Choroid plexus epithelial cell (primary cell): Measurements from ENCODE around the gene CYB561D2.

ENCODE experiments used
- DNase-seq: peaks from one replicate; pipeline ENCODE4 v3.0.0-alpha.2; 2010; ENCODE audit warnings: low read depth
- H3K4me3 ChIP-seq: 2 replicates; pipeline ENCODE4 v1.5.1; 2011; ENCODE audit warnings: low read depth, mild to moderate bottlenecking, control low read depth, low read length, moderate library complexity
- TF ChIP-seq, protein P1 (sequence below): conservative IDR thresholded peaks from 2 replicates; pipeline ENCODE4 v1.5.1; 2011; ENCODE audit warnings: low read depth, mild to moderate bottlenecking, control low read depth, inconsistent platforms, low read length, moderate library complexity

CYB561D2 gene

DNA sequence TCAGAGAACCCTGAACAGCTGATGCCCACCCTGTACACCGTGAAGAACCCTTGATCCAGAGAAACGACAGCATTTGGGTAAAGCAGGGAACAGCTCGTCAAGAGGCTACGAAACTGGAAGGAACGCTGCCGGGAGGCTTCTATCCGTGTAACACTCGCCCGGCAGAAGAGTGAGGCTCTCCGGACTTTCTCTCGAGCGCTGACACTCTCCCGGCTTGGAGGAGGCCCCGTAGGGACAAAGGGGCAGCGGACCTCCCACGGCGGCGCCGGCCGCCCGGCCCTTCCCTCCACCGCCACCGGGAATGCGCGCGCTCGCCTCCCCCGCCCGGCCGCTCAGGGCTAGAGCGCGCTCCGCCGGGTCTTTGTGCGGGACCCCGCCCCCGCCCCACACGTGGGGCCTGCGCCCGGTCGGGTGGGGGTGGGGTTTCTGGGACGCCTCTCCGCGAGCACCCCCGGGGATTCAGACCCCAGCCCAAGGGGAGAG, 29.8 kb upstream of the CYB561D2 start:
- TF ChIP-seq, protein P1, sequence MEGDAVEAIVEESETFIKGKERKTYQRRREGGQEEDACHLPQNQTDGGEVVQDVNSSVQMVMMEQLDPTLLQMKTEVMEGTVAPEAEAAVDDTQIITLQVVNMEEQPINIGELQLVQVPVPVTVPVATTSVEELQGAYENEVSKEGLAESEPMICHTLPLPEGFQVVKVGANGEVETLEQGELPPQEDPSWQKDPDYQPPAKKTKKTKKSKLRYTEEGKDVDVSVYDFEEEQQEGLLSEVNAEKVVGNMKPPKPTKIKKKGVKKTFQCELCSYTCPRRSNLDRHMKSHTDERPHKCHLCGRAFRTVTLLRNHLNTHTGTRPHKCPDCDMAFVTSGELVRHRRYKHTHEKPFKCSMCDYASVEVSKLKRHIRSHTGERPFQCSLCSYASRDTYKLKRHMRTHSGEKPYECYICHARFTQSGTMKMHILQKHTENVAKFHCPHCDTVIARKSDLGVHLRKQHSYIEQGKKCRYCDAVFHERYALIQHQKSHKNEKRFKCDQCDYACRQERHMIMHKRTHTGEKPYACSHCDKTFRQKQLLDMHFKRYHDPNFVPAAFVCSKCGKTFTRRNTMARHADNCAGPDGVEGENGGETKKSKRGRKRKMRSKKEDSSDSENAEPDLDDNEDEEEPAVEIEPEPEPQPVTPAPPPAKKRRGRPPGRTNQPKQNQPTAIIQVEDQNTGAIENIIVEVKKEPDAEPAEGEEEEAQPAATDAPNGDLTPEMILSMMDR: no peak
- peak; percentile 62 for DNase-seq
- H3K4me3 ChIP-seq: peak overlapping the region; percentile 76

DNA sequence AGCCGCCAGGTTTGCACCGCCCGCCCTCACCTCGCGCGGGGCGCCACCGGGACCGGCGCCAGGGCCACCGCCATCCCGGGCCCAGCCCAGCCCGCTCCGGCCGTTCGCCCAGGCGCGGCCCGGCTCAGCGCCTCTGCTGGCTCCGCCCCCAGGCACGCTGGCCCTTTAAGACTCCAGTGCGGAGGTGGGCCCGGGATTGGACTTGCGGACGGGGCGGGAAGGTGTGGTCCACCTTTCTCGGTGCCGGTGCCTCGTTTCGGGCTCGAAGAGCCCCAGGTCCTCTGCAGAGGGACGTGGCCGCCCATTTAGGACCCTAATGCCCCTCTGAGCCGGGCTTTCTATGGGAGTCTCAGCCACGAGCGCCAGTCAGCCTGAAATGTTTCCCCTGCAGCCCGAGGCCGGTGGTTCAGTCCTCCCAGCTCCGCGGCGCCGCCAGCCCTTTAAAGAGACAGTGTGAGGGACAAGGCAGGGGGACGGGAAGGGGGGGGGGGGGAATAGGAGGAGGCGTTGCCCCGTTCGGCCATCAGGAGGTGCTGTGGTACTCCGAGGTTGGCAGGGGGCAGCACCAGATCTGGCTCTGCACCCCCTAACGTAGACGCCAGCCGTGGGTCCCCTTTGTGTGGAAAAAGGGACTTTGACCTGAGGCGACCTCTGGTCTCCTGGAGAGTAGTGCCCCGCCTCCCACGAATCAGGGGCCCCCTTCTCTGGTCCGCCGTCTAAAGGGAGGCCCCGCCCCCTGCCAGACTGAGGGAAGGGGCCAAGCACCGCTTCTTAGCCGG, 29.1 kb upstream of the CYB561D2 start:
- DNase-seq: peak; percentile 92
- TF ChIP-seq, protein P1: peak; percentile 55
- H3K4me3 ChIP-seq: peak overlapping the region; percentile 76

DNA sequence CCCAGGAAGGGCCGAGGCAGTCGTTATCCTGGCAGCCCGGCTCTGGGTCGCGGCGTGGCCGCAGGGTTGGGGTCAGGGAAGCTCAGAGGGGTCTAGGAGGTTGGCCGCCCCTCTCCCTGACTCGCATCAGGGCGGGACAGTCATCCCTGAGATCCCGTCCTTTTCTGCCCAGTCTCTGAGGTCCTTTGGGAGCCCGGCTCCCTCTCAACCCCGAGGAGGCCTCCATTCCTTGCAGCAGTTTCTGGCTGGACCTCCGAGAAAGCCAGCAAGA, 28.6 kb upstream of the CYB561D2 start:
- TF ChIP-seq, protein P1: no peak
- H3K4me3 ChIP-seq: peak overlapping the region; percentile 76
- DNase-seq: no peak

DNA sequence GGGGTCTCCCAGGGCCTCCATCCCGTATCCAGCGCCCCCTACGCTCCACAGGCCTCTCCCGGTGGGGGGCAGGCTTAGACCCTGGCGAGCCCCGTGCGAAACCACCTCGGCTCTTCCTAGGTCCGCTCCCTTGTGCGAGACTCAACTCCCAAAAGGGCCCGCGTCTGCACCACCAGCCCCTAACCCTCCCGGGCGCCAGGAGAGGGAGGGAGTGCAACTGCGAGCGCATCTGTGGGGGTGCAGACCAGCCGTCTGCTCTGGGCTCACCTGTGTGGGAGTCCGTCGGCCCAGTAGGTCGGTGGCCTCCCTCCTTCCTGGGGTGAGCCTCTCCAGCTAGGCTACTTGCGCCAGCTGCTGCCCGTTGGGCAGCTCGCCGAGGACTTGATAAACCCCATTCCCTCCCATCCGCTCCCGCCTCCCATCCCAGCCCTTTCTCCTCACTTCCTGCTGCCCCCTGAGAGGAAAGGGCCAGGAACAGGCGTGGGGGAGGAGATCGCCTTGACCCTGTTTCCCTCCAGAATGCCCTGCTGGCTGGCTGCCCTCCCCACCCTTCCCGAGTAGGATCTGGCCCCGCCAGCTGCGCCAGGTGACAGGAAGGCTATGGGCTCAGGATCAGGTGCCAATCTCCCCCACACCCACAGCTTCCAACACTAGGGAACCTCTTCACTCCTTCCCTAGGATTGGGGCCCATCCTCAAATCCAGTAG, 28.1 kb upstream of the CYB561D2 start, which contains the start of gene HYAL2:
Gene HYAL2 (minus strand): TSS at position 360 of the 706 bp plus-strand sequence. CDS start 2,256 bp downstream, outside the sequence.
- TF ChIP-seq, protein P1: no peak
- H3K4me3 ChIP-seq: peak within 1 kb of the TSS; percentile 76
- no peak for DNase-seq

DNA sequence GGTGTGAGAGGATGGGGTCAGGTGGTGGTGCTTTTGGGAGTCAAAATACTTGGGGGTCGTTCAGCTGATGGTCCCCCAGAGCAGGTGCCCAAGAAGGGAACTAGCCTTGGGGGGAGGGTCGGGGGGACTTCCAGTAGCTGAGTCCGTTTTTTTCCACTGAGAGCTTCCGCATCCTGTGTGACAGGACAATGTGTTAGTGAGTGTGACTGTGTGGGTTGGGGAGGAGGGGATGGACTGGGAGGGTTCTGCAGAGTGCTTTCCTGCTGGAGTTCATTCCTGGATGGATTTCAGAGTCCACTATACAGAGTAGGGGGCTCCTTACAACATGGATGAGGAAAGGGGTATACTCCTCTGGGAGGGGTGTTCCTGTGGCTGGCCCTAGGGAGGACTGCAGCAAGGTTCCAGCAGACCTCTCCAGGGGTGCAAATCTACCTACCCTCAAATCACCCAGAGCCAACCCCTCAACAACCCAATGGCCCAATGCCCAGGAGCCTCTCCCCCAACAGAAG, 27.5 kb upstream of the CYB561D2 start:
- H3K4me3 ChIP-seq: no peak overlapping the region

DNA sequence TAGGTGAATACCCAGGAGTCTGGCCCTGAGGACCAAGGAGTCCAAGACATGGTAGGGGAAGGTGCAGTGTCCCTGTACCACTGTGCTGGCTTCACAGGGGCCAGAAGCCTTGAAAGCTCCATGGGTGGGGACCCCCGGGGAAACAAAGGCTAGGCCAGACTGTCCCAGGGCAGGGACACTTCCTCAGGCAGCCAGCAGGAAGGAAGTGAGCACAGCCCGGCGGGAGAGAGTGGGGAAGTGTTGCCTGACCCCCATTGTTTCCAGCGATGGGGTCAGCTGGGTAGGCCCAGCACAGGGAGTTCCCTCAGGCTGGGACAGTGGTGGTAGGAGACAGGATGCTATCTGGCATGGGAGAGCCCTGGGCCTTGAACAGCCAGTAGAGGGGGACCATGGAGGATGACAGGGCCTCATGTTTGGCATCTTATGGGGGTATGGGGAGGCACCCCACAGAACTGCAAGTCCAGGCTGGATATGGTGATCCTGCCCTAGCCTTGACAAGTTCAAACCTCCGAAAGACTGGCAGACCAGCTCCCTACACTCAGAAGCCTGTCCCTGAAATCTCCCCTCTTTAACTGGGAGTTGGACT, 27.0 kb upstream of the CYB561D2 start:
- DNase-seq: no peak
- TF ChIP-seq, protein P1: no peak
- H3K4me3 ChIP-seq: no peak overlapping the region

More for the DNA sequence above, 27.5 kb upstream of the CYB561D2 start:
- TF ChIP-seq, protein P1: no peak
- DNase-seq: no peak
